Fibroblast of gingiva (primary cell): ENCODE data around the gene IGFL1.
"Not testable (repeated sequence)": the region's sequence is repeated elsewhere in the genome, so short reads cannot be mapped to it uniquely, and the experiment has no call there.

Experiments
- DNase-seq: peaks from one replicate; pipeline ENCODE4 v3.0.0-alpha.2; 2011; ENCODE audit warnings: low read depth

Gene IGFL1

DNA sequence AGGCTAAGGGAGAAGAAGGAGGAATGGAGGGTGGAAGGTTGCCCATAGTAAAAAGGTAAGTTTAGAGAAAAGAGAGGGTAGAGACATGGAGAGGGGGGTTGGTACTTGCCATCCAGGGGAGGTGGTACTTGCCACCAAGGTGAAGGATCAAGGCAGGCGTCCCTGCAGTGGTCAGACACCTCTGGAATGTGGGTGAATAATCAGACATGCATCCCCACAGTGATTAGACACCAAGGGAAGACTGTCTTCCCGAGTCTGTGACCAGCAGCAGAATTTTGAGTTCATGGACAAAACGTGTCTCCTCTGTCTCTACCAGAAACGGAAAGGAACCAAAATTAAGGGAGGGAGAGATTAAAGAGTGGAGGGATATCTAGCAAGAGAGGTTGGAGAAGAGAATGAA, 27.1 kb upstream of the IGFL1 start:
- DNase-seq: no peak

DNA sequence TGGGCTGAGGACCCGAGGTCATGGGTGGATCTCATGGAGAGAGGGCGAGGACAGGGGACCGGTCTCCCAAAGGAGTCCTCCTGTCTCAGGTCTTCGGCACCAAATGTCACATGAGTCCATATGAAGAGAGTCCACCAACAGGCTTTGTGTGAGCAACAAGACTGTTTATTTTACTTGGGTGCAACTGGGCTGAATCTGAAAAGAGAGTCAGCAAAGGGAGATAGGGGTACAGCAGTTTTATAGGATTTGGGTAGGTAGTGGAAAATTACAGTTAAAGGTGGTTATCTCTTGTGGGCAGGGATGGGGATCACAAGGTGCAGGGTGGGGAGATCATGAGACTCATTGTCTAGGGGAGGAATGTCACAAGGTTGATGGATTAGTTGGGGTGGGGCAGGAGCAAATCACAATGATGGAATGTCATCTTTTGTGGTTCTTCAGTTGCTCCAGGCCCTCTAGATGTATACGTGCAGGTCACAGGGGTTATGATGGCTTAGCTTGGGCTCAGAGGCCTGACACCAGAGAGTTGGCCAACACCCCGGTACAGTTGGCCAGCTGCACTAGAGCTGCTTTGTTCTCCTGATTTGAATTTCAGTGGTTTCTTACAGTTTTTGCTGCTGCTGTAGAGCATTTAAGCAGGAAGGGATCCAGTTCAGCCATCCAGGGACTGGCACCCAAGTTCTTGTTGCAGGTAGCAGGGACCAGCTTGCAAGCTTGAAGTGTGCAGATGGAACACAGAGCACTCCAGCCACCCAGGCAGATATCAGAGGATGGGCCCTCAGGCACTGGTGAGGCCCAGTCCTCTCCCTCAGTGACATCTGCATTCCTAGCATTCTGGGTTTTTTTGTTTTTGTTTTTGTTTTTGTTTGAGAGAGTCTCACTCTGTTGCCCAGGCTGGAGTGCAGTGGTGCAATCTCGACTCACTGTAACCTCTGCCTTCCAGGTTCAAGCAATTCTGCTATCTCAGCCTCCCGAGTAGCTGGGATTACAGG, 26.4 kb upstream of the IGFL1 start:
- DNase-seq: no peak

DNA sequence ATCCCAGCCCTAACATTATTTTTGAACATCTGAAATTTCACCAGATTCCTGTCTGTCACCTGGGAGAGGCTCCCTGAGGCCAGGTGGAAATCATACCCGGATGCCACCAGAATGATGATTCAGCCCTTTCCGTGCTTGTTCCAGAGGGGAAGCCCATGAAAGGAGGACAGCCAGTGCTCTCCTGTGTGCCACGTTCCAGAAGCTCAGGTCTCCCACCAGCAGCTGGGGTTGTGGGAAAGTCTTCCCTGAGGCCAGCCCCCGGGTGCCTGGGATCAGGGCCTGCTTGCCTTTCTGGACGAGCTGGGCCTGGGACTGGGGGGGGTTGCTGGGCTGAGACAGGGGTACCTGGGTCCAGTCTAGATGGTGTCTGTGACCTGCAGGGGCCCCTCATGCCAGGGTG, 25.5 kb upstream of the IGFL1 start:
- DNase-seq: no peak

DNA sequence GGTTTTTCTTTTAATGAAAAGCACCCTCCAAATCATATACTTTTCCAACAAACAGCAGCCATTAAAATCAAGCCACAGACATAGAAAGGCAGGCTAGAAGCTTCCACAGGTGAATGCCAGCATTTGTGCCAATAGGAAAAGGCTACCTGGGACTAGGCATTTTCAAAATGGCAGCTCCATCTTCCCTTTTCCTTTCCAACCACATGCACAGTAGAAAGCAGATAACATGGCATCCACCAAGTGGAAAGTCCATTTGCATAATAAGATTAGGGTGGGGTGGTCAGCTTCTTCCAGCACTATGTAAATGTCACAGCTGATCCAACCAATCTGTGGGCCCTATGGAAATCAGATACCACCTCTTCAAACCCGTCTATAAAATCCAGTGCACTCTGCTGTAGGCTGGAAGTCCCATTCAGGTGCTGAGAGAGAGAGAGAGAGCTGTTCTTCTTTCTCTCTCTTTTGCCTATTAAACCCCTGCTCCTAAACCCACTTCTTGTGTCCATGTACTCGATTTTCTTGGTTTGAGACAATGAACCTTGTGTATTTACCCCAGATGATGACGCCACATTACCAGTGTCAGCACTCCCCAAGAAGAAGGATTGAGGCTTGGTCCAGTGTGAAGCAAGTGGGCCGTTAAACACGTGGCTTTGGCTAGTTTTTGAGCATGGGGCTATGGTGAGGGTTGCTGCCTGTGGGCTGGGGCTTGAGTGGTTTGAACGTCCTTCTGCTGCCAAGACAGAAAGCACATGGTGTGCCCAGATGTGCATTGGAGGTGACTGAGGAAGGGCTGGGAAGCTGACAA, 24.2 kb upstream of the IGFL1 start:
- no peak for DNase-seq

DNA sequence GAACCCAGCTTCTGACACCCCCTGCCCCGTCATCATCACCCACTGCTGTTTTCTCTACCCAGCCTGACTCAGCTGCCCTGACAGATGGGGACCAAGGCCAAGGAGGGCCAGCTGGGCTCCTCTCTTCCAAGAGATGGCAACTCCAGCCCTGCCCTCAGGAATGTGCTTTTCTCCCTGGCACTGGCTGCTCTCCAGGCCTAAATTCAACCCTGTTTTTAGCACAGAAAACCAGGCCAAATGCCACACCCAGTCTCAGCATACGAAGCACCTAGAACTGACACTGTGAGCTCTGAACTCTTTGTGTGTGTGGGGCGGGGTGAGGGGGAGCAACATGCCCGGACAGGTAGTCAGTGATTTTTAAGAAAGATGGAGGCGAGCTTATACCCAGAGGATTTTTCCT, 23.4 kb upstream of the IGFL1 start:
- no peak for DNase-seq

DNA sequence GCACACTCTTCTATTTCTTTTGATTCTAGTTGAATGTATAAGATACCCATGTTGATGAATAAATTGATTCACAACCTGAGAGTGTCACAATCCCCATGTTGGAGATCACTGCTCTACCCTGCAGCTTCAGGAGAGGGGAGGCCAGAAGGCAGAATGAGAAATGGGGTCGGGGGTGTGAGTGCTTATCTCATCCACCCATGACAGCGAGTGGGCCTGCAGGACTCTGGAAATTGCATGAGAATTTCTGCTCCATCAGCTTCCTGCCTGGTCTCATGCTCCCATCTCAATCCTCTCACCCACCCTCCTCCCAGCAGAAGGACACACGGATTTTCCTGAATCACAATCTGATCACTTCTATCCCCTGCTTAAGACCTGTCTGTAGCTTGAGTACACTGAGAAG, 22.9 kb upstream of the IGFL1 start:
- no peak for DNase-seq

DNA sequence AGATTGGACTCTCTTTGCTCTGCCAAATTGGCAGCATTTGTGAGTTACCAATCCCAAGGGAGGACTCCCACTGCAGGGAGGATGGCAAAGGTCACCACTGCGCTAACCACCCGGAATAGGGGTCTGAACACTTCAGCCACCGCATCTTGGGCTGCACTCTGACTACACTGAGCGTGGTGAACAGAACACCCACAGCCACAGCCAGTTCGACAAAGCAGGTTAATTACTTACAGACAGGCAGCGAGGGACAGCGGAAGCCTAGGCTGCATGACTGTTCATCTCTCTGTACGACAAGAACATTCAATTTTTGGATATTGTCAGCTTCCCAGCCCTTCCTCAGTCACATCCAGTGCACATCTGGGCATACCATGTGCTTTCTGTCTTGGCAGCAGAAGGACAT, 21.7 kb upstream of the IGFL1 start:
- not testable (repeated sequence) for DNase-seq

DNA sequence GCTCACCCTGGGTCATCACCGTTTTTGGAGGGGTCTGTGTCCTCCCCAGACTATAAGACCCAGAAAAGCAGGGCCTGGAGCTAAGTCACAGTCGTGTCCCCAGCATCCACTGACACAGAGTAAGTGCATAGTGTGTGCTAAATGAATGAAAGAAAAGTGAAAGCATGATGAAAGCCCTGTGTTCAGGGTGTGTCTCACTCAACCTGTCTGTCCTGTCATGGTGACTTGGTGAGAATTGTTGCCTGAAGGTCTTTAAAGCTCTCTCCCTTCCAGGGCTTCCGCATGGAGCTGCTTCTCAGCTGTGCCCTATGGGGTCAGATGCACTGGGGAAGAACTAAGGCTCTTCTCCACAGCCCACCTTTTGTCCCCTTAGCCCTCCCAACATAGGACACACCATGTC, 20.5 kb upstream of the IGFL1 start:
- no peak for DNase-seq

DNA sequence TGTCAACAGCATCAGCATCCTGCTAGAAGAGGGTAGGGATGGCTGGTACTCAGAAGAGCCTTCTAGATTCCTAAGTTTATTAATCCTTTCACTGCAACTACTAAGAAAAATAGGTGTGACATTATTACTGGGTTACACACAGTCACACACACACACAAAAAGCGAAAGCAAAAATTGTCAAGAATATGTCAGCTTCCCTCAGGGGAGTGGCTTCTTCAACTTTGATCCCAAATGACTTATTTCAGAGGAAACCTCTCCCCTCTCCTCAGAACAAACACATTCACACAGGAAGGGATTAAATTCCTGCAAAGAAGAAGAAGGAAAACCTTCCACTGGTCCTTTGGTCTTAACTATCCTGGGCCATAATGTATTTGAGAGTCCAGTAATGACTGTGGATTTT, 20.1 kb upstream of the IGFL1 start:
- no peak for DNase-seq

DNA sequence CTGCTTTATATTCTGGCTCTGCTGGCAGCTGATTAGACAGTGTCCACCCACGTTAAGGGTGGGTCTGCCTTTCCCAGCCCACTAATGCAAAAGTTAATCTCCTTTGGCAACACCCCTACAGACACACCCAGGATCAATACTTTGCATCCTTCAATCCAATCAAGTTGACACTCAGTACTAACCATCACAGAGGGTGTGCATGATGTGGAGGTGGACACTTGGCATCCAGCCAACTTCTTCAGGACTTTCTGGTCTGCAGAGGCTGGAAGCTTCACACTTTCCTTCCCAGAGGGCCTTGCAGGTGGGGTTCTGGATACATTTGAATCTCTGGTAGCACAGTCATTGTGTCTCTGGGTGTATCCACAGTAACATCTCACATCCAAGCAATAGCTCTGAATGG, 18.9 kb upstream of the IGFL1 start:
- no peak for DNase-seq

DNA sequence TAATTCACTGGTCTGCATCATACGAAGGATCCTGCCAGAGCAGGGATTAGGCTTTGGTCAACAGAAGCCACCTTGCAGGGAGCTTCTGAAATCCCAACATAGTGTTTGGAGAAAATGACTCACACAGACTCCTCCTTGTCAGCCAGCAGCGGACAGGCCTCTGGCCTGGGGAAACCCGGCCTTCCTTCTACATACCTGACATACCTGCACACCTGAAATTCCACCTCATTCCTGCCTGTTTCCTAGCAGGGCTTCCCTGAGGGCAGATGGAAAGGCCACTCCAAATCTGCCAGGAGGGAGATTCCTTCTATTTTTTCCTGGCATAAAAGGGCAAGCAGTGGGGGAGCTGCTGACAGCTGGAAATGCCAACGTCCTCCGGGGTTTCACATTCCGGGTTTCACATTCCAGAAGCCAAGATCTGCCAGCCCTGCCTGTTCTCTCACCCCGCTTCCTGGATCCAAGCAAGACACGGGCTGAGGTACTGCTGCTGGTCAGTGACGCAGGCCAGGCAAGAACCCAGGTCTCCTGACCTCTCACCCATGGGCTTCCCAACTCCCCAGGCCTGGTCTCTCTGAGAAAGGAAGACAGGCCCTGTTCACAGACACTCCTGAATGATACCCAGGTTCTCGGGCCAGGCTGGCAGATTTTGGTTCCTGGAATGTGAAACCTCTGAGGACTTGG, 18.2 kb upstream of the IGFL1 start:
- DNase-seq: peak; percentile 16

DNA sequence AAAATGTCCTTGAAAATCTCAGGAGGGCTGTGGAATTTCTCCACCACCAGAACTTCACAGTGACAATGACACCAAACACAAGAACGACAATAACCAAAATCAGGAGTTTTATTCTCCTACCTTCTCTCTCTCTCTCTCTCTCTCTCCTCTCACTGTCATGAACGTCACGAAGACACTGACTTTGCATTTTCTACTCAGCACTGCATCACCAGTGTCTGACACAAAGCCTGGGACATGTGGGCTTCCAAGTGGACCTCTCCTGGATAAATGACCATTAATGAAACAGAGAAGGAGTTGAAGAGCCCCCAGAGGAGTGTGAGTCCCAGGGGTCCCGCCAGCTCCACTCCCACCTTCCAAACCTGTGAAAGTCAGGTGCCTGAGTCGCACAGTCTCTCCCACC, 16.9 kb upstream of the IGFL1 start:
- not testable (repeated sequence) for DNase-seq

DNA sequence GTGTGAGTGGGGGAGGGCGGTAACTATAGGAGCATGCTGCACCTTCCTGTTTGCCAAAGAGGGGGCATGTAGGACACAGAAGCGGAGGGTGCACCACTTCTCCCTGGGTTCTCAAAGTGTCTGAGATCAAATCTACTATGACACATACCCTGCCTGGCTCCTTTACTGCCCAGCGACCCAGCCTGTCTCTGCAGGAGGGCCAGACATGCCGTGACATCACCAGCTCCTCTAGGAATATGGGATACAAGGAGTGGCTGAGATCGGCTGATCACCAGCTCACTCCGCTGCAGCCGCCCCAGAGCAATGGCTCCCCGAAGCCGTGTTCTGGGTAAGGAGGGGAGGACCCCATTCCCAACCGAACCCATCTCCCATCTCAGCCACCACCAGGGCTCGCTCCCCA, 16.4 kb upstream of the IGFL1 start:
- no peak for DNase-seq

DNA sequence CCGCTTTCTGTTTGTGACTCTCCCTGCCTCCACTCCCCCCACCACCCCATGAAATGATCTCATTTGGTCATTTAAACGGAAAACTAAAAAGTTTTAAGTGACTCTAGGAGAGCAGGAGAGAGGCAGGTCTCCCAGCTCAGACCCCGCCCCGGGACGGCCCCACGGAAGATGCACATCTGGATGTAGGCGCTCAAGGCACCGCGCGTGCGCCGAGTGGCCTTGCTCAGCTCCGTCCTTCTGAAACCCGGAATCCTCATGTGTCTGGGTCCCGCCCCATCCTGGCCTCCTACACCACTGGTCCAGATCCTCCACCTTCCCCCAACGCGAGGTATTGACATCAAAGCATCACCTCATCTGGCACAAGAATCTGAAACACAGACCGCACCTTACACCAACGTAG, 15.7 kb upstream of the IGFL1 start:
- DNase-seq: no peak

DNA sequence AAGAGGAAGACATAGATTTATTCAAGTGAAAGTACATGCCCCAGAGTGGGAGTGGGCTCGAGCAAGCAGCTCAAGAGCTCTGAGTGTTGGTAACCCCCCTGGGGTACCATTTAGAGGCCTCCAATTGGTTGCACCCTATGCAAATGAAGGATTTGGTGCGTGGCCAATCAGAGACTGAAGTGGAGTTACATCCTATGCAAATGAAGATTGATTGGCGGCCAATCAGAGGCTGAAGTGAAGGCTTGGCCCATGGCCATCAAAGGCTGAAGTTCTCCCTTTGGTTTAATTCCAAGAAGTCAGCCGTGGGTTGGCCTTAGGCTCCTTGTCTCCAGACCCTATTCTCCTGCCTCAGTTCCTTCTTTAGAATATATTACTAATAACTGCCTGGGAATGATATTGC, 12.9 kb upstream of the IGFL1 start:
- DNase-seq: no peak

DNA sequence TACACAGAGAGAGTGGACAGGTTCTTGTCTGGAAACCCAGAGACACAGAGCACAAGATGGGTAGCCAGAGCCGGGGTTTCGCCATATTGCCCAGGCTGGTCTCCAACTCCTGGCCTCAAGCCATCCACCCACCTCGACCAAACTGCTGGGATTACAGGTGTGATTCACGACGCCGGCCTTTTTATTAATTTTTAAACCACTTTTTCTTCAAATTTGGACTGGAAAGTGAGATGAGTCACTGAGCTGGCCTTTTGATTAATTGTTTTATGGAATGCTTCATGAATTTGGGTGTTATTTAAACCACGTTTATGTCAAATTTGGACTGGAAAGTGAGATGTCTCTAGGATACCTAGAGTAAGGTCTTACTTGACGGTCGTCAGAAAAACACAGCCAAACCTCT, 12.1 kb upstream of the IGFL1 start:
- DNase-seq: no peak

DNA sequence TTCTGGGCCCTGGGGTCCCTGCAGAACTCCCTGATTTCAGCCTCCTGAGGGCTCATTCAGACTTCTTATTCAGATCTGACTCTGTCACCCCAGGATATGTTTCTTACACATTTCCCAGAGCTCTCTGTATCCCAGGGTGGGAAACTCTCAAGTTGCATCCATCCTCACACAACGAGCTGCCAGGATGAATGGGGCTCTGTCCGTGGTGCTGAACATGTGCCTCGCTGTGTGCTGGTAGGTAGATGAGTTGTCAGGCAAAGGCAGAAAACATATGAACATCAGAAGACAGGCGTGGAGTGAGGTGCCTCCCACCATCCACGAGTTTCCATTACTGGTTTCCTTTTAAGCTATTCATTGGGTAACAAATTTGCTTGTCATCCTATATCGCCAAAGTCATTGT, 11.4 kb upstream of the IGFL1 start:
- DNase-seq: no peak

DNA sequence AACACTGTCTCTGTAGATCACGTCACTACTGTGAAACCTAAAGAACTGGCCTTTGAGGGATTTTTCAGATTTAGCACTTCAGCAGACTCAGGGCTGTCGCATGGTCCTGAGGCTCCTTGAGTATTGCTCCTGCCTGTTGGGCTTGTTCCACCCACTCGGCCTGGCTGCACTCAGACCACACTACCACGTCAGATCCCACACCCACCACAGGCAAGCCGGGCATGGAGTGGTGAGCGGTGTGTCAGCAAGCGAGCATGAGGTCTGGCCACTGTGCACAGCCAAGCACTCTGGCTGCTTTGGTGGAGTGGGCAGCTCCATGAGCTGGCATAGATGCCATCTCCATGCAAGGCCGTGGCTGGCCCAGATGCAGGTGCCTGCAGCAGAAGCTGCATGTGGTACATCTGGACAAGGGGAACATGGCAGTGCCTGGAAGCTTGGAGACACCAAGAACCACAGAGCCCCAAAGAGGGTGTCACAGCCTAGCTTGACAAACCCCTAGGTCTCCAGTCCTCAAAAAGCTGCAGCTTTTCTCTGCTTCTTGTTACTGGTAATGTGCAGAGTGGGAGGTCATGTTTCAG, 9.4 kb upstream of the IGFL1 start:
- DNase-seq: no peak

DNA sequence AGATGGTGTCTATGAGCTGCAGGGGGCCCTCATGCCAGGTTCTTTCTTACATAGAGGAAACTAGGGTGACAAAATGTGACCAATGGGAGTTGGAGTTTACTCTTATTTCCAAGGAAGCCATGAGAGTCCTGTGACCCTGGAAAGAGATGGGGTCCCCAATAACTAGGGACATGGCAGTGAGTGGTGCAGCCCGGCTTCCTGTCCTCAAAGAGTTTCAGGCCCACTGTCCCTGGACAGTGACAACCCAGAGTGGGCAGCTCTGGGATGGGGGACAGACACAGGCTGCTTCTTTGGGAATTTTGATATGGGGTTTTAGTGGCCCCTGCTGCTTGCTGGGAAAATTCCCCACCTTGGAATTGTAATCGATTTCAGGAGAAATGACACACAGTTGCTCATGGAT, 8.4 kb upstream of the IGFL1 start:
- DNase-seq: no peak

DNA sequence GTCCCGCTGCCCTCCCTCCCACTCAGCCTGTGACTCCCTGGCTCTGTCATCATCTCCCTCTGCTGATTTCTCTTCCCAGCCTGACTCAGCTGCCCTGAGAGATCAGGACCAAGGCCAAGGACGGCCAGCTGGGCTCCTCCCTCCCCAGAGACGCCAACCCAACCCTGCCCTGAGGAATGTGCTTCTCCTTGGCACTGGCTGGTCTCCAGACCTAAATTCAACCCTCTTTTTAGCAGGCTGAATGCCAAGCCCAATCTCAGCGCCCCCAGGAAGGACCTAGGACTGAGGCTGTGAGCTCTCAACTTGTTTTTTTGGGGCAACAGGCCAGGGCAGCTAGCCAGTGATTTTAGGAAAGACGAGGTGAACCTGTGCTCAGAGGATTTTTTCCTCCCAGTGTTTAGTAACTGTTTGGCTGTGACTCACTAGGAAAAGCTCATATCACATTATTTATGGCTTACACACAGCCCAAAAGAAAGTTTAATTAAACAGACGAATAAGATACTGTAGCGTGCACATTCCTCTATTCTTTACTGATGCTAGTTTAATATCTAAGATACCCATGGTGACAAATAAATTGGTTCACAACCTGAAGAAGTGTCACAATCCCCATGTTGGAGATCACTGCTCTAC, 7.4 kb upstream of the IGFL1 start:
- DNase-seq: peak; percentile 19

DNA sequence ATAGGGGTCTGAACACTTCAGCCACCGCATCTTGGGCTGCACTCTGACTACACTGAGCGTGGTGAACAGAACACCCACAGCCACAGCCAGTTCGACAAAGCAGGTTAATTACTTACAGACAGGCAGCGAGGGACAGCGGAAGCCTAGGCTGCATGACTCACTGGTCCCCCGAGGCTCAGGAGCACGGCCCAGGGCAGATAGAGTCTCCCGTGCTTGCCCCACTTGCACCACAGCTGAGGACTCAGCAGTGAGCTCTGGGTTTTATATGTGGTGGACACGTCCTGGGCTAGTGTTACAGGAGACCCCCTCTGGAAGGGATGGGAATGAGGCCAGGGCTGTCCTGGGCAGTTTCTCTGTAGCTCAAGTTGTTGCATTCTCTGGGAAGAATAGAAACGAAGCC, 5.8 kb upstream of the IGFL1 start:
- not testable (repeated sequence) for DNase-seq

DNA sequence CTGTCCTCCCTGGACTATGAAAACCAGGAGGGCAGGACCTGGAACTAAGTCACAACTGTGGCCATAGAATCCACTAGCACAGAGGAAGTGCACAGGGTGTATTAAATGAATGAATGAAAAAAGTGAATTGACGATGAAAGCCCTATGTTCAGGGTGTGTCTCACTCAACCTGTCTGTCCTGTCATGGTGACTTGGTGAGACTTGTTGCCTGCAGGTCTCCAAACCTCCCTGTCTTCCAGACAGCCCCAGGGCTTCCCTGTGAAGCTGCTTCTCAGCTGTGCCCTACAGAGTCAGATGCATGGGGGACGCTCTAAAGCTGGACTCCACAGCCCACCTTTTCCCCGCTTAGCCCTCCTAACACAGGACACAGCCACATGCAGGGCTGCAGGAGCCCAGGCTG, 4.8 kb upstream of the IGFL1 start:
- no peak for DNase-seq
